GM18858 (cell line): ENCODE data around the gene PPIF.
A peak's percentile ranks its signal among the peaks of the same experiment; 100 is the strongest.

Source experiments
- ATAC-seq: cut with Tn5 transposase; IDR thresholded peaks from one replicate; pipeline ENCODE4 v1.9.1; 2021; ENCODE audit not compliant: unreplicated experiment

Gene PPIF

DNA sequence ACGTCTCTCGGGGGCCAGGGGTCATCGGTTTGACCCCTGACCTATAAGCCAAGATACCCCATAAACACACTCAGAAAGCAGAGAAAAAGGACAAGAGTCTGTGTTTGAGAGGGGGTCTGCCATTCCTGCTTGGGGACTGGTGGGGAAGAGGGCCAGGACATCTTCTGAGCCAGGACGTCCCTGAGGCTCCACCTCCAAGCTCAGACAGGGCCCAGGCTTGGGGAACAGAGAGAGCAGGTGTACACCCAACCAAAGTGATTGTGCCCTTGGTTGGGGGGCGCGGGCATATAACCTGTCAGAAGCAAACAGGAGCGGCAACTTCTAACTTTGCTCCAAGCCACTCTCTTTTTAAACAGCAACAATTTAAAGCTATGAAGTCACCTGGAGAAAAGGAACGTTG, 33.9 kb upstream of the PPIF start:
- ATAC-seq: no peak

DNA sequence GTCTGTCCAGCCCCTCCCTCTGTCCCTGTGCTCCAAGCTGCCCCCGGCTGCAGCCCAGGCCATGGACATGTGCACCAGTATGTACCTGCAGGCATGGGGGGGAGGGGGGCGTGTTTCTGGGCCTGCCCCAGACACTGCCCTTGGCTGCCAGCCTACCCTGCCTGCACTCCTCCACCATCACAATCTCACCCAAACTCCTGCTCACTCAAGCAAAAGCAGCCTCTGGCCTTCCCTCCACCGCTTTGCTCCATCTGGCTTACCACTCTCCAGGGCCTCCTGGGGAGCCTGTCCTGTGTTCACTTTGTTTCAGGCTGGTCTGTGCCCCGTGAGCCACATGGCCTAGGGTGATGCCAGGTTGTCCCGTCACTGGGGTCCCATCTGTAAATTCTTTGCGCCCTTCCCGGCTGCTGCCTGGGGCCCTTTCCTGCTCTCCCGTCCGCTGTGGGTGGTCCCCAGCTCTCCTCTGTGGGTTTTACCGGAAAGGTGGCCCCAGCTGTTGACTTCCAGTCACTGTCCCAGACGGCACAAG, 33.3 kb upstream of the PPIF start:
- no peak for ATAC-seq

DNA sequence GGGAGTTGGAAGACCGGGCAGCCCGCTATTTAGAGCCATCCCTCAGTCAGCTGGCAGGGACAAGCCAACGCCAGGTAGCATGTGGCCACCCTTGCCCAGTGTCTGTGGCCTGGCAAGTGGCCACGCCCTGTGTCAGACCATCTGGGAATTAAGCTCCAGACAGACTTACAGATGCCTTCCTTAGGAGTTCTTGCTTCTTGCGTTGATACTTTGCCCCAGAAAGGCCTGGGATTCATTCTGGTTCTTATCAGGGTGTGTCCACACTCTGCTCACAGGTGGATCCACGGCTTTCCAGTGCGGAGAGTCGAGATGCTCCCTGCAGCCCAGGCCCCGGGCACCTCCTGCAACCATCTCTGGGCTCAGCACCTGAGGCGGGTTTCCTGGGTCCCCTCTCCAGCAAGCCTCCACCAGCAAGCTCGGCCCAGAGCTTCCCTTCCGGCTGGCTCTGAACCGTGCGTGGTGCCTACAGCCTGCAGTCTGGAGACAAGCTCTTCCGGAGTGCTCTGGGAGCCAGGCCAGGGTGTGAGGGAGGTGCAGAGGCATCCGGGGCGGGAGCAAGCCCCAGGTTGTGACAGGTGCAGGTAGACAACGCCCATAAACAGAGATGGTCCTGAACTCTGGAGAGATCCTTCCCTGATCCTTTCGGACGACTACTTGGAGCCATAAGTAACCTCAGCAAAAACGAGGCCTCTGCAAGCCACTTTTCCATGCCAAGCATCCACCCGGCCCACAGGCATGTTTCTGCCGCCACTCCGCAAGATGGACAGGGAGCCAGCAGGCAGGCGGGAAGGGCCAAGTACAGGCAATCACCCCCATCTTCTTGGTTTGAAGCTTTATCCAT, 32.3 kb upstream of the PPIF start:
- ATAC-seq: no peak

DNA sequence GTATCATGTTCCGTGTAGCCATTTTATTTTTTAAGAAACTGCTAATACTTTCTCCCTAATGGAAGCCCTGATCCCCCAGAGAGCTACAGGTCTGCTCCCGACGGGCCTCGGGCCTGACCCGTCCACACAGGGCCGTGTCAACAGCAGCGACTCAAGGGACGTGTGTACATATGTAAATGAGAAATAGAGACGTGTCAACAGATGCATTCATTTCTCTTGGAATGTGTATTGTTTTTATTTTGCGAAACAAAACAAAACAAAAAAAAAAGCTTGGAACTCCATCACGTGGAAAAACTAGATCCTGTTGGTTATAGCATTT, 31.7 kb upstream of the PPIF start:
- ATAC-seq: no peak

DNA sequence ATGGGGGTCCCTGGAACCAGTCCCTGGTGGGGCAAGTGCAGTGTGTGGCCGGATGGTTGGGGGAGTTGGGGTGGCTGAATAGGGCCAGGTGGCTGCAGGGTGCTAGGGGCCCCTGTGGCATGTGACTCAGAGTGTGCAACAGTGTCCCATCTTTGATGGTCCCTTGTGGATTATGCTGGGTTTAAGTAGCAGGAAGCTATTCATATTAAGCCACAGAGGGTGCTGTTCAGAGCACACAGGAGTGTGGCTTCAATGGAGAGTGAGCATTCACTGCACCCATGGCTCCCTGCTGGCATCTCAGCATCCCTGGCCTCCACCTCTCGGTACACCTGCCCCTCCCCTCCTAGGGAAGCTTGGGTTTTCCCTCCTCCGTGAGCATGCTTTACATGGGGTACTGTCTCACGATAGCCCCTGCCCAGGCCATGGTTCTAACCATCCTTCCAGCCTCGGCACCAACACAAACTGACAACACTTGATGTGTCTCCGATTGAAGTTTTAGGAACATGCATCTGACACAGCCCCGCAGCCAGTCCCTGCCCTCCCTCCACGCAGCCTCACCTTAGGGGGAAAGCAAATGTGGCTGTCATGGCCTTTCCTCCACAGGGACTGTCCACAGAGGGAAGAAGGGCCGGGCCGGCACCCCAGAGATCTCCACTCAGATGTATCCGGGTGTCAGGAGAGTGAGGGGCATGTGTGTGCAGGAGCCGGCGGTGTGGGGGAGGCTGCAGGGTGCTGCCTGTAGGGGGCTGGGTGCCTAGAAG, 30.4 kb upstream of the PPIF start:
- peak; percentile 79 for ATAC-seq

DNA sequence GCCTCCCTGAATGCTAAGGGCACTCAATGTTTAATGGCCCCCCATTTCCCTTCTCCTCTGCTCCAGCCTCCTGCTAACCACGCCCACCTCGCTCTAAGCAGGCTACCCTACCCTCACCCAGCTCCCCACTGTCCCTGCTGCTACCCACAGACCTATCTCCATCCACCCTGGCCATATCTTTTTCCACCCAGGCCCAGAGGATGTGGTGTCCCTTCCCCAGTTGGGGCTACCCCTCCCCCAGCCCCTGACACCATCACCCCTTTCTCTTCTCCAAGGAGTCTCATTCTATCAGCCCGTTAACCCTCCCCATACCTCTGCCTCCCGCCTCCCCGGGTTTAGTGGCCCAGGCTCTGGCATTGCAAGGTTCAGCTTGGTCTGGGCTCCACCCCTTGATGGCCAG, 28.9 kb upstream of the PPIF start:
- ATAC-seq: no peak

DNA sequence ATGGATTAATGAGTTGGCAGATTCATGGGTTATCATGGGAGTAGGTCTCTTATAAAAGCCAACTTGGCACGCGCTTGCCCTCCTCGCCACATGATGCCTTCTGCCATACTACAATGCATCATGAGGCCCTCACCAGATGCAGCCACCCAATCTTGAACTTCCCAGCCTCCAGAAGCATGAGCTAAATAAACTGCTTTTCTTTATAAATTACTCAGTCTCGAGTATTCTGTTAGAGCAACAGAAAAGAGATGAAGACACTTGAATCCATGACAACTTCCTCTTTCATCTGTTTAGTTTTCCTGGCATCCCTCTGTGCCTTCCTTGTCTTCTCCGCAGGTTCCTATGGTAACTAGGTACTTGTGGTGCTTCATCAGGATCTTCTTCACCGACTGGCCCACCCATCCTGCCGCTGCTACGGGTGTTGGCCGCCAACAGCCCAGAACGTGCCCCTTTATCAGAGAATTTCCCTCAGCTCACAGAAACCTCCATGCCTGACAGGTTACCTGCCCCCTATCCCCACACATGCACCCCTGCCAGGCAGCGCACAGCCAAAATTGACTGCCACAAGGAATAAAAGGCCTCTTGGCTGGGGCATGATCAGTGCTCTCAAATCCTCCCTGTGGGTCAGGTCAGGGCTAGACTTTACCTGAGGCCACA, 28.0 kb upstream of the PPIF start:
- no peak for ATAC-seq

DNA sequence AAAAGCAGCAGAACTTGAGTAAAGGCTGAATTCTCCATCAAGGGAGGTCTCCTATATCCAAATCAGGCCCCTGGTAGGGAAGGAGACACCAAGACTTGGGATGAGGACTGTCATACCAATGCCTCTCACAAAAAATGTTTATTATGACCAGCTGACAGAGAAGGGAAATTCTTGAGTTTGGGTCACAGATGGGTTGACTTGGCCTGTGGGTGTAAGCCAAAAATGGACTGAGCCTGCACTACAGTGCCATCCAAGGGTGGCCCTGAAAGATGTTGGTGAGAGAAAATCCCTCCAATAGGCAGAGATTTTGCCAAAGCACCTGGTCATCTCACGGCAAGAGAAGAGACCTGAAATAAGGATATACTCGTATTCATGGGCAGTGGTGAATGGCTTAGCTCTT, 27.0 kb upstream of the PPIF start:
- ATAC-seq: no peak

DNA sequence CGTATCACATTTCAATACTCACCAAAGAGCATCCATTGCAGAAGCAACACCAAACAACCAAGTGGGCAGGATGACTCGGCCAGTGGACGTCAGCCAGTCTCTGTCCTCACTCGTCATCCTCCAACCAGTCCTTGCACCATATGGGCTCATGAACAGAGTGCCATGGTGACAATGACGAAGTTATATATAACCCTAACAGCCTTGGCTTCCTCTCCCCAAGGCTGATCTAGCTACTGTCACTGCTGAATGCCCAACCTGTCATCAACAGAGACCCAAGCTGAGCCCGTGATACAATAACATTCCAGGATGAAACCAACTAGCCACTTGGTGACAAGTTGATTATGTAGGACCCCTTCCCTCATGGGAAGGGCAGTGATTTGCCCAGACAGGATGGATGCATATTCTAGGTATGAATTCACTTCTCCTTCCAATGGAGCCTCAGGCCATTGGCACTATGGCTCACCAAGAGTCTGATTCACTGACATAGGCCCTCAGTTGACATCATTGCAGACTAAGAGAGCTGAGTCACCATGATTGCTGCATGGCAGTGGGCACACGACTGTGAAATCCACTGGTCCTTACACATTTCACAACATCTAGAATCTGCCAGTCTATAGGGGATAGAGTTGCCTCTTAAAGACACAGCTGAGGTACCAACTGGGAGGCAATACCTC, 26.3 kb upstream of the PPIF start:
- no peak for ATAC-seq

DNA sequence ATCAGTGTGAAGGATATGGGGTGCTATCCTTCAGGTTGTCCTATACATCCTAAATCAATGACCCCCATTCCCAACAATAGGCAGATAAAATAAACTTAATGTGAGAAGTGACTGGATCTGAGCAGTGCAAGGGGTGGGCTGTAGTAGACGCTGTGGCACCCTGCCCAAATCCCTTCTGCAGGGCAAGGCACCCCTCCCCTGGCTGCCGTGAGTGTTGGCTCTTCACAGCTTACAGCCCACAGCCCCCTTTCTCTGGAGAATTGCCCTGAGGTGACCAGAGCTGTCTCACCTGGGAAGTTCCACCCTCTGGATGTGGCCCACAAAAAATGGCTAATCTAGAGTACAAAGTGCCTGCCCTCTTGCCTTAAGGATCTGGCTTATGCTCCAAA, 25.8 kb upstream of the PPIF start:
- ATAC-seq: no peak

DNA sequence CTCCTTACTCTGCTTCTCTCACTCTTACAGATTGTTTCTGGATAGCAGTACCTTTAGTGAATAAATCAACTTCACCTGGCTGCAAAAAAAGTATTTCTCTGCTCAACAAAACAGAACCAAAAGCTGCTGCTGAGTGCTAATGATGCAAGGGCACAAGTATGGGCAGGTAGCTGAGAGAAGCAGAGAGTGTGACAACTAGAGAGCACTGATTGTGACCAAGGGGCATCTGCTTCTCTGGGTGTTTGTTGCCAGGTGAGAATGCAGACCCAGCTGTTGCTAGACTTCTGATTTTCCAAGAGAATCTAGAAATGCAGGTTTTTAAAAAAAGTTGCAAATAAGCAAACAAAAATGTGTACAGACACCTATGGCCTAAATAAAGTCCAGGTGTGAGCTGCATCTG, 25.3 kb upstream of the PPIF start:
- no peak for ATAC-seq

DNA sequence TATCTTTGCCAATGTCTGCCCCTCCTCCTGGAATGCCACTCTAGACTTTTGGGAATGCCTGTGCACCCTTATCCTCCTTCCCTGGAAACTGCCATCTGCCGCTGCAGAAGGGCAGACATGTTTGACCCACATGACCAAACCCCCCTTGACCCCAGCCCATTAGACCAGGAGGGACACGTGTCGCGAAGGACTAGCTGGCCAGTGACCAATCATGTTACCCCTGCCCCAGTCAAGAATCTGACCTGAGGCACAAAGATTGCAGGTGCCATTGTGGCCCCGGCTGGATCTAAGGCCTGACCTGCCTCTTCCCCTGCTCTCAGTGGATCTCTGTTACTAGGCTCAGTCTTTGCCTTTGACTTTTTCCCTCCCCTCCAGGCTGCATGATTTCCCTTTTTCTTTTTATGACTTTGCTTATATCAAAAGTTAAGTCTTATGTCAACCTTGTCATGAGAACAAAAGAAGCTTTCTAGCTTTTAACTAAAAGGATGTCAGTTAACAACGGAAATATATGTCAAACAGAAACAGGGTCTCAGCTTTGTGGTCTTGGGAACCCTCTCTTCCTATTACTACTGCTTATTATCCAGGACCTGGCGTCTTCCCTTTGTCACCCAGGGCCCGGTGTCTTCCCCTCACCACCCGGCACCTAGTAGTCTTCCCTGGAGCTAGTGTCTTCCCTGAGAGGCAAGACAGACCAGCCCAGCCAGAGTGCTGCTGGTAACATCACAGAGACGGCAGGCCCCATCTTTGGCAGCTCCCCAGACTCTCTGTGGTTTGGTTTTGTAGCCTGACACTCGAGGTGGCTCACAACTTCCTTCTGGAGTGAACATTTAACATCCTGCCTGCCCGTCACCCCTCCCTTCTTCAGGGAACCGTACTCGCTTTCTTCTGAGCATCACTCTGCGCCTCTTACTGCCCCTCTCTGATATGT, 24.4 kb upstream of the PPIF start:
- no peak for ATAC-seq

DNA sequence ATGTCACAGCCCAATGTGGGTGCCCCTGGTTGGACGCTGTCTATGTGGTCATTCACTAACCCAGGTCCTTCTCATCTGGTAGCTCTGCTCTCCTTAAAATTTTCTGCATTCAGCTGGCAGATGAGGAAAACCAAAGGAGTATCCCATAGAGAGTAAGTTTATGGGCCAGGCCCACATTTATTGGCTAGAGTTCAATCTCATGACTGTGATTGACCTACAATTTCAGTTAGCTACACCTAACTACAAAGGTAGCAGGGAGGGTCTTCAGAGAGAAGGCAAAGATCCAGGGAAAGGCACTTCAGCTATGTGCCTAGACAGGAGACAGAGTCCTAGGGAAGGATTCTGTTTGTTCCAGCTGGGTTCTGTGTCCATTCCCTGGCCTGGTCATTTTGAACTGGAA, 23.7 kb upstream of the PPIF start:
- ATAC-seq: no peak

DNA sequence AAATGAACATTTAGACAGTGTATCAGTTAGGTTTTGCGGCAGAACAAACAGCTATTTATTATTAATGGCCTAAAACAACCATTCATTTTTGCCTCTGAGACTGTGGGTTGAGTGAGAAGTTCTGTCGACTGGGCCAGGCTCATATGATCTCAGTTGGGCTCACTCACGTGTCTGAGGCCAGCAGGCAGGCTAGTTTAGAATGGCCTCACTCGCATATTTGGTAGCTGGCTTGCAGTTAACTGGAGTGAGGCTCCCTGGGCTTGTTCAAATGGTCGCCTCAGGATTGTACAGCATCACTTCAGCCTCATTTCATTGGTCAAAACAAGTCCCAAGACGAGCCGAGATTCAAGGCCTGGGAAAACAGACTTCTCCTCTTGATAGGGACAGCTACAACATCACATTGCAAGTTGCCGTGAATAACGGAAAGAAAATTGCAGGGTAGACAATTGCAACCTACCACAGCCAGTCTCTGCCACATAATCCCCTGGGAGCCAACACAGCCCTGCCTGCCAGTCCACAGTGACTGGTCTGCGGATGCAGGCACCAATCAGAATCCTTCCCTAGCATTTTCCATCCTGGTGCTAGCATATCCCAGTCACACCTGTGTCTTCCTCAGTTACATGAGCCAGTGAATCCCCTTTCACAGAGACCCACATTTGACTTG, 23.1 kb upstream of the PPIF start:
- no peak for ATAC-seq

DNA sequence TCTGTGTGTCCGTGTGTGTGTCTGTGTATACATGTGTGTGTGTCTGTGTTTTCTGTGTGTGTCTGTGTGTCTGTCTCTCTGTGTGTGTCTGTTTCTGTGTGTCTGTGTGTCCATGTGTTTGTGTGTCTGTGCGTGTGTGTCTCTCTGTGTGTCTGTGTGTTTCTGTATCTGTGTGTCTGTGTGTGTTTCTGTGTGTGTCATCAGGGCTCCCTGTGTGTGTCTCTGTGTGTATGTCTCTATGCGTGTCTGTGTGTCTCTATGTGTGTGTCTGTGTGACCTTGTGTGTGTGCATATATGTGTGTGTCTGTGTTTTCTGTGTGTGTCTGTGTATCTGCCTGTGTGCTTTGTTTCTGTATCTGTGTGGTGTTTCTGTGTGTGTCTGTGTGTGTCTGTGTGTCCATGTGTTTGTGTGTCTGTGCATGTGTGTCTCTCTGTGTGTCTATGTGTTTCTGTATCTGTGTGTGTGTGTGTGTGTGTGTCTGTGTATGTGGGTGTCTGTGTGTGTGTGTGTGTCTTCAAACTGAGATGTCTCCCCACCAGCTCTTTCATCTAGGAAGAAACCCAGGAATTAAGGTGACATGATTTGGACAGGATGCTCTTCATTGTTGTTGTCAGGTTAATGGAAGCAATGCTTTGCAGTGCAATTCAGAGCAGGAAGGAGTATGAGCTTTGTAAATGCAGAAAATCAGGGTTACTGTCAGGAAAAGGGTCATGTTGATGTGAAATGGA, 20.7 kb upstream of the PPIF start:
- ATAC-seq: no peak

DNA sequence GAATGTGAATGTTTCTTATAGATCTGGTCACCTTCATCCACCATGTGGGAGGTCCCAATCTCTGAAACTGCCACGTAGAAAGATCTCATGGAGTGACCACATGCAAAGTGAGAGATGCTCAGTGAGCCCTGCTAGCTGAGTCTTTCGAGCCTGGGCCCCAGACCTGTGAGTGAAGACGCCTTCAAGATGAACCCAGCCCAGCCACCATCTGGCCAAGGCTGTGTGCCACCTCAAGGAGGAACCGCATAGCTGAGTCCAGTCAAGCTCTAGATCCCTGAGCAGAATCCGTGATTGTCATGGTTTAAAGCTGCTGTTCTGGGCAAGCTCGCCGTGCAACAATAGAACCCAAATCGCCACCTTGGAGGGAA, 20.2 kb upstream of the PPIF start:
- peak; percentile 32 for ATAC-seq

DNA sequence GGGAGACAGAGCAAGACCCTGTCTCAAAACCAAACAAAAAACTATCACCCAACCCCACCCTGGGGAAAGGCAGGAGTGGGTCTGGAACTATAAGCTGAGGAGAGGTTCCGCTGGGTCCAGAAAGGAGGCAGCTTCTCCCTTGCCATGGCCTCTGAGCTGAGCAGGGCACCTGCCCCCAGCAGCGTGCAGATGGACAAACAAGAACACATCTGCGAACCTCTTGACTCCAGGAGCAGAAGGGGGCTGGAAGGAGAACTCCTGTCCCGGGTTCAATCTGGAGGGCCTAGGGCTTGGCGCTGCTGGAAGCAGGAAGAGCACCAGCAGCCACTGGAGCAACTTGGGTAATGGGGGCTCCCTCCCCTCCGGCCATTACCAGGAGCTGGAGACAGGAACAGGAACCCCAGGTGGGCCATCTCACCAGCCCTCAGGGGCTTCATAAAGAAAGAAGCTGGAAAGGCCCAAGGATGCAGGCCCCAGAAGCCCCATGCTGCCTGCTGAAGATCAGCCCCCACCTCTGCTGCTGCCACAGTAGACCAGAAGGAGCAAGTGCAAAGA, 19.0 kb upstream of the PPIF start:
- ATAC-seq: no peak

DNA sequence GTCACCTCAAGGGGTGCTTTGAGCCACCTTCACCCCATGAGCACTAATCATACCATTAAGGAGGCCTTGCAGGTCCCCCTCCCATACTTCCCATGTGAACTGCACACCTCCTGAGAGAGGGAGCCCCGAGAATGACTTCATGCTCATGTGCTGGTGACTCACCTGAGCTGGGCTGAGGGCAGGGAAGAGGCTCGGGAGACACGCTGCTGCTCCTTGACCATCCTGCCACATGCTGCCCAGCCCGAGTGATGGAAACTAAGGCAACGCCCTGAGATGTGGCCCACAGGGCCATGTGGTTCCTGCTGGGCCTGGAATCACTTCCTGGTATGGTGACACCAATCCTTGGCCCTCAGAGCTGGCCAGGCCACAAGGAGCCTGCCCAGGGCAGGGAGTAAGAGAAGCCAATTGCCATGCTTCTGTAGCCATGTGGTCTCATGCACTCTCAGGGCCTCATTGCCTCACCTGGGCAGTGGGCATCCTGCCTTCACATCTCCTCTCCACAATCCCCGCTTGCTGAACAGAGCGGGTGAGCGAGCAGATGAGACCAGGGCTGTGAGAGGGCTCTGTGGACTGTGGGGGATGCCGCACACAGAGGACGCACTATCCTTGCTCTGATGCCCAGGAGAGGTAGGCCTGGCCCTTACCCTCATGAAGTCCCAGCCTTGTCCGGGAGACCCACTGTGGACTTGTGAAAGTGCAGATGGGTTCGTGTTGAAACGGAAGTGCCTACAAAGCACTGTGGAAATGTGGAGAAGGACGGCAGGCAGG, 18.3 kb upstream of the PPIF start:
- no peak for ATAC-seq
